ENCODE measurements around the gene MYO16. TPM values are rescaled to one million over a fixed set of nuclear protein-coding genes. Genes with fewer than 3 reads are reported as not detected.
"Not testable (repeated sequence)": the region's sequence is repeated elsewhere in the genome, so short reads cannot be mapped to it uniquely, and the experiment has no call there.

MYO16 gene
- total RNA-seq, 1 donor from 2014 or later: 0.23 TPM

DNA sequence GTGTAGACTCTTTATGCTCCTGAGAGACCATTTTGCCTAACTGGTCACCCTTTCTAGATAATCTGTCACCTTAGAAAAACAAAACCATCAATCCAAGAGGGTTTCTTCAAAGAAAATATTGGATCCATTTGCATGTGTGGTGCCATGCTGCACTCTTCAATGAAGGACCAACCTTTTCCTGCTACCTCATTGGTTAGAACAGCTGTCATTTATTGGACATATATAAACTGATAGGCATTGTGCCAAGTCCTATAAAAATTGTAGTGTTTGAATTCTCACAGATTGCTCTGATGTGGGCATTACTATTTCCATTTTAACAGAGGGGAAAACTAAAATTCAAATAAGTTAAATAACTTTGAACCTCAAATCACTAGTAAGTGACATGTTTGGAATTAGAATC is 333.2 kb downstream of the MYO16 start:
- DNase-seq (ENCODE audit: extremely low read depth, low read depth, low spot score): no peak

DNA sequence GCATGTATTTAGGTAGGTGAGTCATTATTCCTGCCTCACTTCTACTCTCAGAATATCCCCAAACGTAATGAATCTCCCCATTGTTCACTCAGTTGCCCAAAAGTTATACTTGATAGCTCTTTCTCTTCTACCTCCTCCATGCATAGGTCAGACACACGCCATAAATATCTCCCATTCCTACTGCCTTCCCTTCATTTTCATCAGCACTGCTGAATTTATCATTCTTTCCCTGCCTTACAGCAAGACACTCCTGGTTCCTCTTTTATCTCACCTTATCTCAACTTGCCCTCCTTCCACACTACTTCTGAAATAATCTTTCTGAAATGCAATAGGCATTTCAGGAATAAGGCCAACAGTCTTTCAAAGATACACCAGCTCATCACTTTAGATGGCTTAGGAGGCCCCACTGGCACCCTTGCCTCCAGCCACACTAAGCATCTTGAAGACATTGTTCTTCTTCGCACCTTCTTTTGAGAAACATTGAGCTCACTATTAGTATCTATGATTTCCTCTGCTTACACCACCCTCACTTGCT is 333.9 kb downstream of the MYO16 start:
- no peak for DNase-seq (ENCODE audit: extremely low read depth, low read depth, low spot score)

DNA sequence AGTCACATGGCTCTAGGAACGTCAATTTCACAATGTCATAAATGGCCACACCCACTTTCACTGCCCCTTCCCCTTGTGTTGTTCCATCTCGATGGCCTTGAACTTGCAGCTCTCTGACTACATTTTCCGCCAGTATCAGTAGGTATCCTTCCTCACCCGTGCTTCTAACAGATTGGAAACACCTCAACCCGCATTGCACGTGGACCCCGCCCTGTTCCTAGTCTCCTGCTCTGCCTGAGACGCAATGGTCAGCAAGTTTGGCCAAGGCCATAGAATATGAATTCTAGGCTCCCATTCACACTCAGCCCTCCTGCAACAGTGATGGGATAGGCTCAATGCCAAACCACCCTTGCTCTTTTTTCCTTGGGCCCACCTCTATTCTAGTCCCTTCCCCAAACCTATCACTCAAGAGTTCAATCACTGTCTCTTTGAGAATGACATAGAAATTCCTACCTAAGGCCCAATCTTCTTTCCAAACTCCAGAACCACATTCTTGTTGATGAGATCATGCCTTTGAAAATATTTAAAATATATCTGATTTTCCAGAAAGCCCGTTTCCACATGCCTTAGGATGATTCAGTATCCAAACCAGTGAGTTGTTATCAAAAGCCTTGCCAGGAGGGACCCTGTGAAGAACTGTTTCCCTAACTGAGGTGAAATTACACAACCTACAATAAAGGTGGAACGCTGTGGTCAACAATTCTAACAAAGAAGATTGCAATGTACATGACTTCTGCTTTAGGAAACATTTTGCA is 334.6 kb downstream of the MYO16 start:
- no peak for DNase-seq (ENCODE audit: extremely low read depth, low read depth, low spot score)

DNA sequence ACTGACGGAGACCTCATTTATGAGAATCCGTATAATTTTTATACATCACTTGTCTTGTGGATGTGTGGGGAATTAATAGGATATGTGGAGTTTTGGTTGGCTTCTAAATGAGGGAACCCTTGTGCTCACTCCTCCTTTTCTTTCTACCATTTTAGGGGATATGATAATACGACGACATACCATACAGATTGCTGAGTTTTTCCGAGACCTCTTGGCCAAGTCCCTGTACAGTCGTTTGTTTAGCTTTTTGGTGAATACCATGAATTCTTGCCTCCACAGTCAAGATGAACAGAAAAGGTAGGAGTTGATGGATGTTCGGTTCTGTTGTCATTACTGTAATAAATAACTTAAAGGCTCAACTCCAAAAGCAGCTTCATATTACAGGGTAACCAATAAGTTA is 335.2 kb downstream of the MYO16 start:
- no peak for DNase-seq (ENCODE audit: extremely low read depth, low read depth, low spot score)

DNA sequence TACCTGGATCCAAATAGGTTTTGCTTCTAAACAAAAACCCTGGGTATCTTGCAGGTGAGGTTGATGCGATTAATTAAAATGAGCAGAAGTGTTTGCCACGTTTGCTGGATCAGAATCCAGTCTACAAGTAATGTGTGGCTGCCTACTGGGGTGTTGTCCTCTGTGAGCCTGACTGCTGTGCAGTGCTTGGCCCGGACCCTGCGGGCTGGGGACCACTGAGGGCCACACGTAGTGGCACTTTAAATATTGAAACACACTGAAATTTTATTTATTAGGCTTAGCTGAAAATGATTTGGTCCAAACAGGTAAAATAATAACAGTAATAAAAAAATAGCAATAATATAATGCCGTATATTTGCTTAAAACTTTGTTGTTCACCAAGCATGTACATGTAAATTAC is 338.0 kb downstream of the MYO16 start:
- no peak for DNase-seq (ENCODE audit: extremely low read depth, low read depth, low spot score)

DNA sequence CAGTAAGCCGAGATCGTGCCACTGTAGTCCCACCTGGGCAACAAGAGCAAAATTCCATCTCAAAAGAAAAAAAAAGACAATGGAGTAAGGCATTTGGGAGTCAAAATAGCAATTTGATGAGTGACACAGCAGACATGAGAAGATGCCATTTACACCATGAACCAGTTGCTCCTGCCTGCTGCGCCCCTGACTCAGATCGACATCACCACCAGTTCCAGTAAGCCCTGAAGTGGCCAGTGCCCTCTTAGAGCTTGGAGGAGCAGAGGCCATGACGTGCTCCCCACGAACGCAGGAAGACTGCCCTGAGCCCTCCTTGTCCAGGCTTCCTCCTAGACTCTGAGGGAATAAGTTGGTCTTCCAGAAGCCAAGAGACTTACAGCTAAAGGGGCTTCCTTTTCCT is 339.2 kb downstream of the MYO16 start:
- DNase-seq (ENCODE audit: extremely low read depth, low read depth, low spot score): no peak

DNA sequence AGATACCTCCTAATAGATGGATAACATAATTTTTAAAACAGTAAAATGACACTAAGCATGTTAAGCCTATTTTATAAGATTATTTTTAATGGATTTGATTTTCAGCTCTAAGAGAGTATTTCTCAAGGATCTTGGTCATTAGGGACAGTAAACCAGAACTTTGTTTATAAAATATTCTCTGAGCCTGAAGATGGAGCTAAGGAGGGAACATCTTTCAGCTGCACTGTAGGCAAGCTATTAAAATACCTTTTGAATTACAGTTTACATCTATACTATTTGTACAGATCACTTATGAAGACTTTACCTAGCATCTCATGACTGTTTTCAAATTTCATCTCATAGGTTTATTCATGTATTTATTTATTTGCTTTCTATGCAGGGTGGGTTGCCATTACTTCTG is 345.3 kb downstream of the MYO16 start:
- DNase-seq (ENCODE audit: extremely low read depth, low read depth, low spot score): no peak

DNA sequence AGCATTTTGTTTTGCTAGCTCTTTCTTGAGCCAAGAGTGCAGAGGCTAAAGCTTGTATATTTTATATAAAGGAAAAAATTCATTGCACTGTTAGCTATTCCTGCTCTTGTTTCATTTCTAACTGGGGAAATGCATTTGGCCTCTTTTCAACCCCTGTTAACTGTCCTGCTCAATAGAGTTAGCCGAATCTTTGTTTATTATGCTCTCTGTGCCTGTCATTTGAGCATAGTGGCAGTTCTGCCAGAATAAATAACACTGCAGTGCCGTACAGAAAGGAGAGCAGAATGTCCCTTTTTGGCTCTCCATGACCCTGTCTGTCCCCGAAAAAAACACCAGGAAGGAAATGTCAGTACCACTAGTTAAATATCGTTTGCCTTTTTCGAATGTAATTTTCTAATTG is 350.8 kb downstream of the MYO16 start:
- no peak for DNase-seq (ENCODE audit: extremely low read depth, low read depth, low spot score)

DNA sequence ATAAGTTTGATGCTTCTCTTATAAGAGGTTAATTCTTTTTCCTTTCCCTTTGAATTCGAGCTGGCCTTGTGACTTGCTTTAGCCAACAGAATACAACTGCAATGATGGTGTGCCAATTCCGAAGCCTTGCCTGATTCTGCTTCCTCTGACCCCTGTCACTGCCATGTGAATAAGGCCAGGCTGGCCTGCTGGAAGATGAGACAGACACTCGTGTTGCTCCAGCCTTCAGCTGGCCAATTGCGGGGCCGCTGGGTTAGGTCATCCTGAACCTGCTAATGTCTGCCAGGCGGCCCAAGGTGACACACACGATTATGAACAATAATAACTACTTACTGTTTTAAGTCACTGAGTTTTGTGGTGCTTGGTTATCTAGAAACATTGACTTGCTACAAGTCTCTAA is 352.0 kb downstream of the MYO16 start:
- DNase-seq (ENCODE audit: extremely low read depth, low read depth, low spot score): no peak

DNA sequence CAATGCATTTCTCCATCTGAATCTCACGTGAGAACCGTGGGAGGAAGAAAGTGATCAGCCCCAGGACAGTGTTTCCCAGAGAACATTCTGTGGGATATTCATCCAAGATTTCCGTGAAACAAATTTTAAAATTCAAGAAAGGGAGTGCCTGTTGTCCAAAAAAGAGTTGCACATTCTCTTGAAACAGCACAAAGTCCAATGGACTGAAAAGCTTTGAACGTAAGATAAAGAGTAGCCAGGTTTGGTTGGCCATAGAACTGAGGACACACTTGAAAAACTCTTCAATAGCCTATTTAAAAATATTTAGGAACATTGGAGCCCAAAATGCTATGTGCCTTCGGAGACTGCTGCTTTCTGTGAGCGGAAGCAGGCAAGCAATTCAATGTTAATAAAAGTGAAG is 353.9 kb downstream of the MYO16 start:
- no peak for DNase-seq (ENCODE audit: extremely low read depth, low read depth, low spot score)

DNA sequence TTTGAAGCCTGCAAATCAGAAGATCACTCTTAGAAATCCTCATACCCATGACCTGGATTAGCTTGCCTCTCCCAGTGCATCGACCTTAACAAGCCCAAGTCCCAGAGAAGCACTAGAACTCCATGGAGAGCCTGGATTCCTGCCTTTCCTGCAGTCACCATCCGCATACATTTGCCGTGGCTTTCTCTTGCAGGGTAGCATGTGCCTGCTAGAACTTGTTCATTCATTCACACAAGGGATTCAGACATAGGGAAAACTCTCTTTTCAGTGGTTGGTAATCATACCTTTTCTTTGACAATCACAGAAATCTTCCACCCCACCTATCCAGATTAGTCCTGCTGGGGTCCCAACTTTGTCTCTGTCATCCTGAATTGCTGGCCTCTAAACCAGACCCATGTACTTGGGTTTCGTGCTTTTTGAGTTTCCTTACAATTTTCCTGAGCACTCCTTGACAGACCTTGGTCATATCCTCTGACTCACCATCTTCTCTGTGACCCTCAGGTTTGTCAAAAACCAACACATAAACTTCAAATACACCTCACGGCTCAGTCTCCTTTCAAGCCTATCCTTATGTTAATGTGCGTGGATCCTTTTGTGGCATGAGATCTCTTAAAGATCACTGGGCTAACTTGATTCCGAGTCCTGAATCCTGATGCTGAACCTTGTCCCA is 355.0 kb downstream of the MYO16 start:
- DNase-seq (ENCODE audit: extremely low read depth, low read depth, low spot score): no peak

DNA sequence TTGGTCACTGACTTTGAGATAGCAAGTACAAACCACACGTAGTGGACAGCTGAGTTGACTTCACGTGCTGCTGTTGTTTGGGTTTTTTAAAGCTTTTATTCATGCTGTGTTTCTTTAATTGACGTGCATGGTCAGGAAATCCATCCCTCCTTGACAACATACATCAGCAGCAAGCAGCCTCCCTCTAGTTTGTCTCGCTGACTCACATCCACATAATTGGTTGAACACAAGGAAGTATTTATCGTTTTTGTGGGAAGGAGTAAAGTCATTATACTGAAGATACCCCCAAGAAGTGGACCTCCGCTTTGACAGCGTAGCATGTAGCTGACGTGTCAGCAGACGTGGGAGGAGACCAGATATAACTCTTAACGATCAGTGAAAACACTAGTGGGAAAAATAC is 355.8 kb downstream of the MYO16 start:
- no peak for DNase-seq (ENCODE audit: extremely low read depth, low read depth, low spot score)

DNA sequence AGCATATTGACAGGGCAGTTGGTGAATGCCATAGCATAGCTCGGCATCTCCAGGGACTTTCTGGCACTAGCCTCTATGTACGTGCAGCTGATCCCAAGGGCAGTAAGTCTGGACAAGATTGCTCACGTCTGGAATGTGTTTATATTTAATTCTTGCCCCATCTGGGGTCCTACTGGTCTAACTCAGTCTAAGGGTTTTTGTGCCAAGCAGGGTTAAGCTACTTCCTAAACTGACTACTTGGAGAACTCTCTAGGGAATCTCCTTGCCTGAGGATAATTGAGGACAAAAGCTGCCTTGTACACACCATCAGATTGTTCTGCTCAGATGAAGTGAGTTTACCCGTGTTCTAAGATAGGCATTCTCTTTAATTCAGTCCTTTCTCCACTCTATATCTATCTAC is 358.1 kb downstream of the MYO16 start:
- no peak for DNase-seq (ENCODE audit: extremely low read depth, low read depth, low spot score)

DNA sequence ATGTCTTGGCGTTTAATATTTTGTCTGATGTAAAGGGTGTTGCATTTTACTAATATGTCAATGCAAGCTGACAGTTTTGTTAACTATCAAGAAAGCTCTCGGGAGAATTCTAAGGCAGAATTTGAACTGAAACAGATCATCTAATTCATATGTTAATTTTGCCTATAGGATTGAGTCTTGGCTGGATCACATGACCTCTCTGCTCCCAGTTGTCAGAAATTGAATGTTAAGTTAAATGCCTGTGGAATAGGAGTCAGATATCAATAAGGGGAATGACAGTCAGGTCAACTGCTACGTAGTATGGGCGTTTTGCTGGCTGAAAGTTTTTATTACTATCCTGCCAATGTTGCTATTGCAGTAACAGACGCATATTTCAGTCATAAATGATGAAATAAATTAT is 358.5 kb downstream of the MYO16 start:
- DNase-seq (ENCODE audit: extremely low read depth, low read depth, low spot score): no peak

DNA sequence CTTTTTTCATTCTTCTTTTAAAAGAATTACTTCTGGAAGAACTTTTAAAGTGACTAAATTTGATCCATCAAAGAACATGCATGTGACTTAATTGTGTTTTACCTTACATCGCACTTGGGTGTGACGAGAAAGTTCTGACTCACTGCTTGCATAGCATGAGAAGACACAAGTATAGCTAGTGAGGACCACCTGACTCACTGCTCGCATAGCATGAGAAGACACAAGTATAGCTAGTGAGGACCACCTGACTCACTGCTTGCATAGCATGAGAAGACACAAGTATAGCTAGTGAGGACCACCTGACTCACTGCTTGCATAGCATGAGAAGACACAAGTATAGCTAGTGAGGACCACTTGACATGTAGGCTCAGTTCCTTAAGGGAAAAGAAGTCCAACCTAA is 362.0 kb downstream of the MYO16 start:
- not testable (repeated sequence) for DNase-seq (ENCODE audit: extremely low read depth, low read depth, low spot score)

DNA sequence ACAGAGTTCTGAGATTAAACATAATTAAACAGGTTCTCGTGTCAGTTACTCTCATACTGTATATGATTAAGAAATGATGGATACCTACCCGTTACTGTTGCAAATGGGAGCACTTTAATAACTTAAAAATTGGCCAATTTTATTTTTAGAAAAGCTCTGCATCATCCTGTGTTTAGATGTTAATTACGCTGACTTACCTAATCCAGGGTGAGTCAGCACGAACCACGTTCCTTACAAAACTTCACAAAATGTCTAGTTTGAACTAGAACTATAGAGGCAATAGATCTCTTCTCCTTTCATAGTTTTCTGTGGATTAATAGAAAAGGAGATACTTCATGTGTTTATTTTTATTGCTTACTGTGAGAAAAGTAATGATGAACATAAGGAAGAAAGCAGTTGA is 363.9 kb downstream of the MYO16 start:
- DNase-seq (ENCODE audit: extremely low read depth, low read depth, low spot score): no peak

DNA sequence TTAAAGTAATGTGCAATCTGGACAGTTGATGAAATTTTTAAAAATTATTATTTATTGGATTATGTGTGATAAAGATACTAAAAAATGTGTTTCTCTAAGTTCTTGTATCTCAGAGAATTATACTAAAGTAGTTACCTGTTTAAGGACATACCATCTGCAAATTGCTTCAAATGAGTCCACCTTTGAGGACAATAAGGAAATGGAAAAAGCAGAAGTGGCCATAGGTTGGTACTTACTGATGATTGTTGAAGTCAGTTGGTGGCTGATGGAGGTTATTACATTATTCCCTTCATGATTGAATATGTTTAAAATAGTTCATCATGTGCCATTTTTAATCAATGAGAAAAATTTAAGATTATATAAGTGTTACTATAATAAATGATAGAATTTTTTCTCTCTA is 367.0 kb downstream of the MYO16 start:
- no peak for DNase-seq (ENCODE audit: extremely low read depth, low read depth, low spot score)

DNA sequence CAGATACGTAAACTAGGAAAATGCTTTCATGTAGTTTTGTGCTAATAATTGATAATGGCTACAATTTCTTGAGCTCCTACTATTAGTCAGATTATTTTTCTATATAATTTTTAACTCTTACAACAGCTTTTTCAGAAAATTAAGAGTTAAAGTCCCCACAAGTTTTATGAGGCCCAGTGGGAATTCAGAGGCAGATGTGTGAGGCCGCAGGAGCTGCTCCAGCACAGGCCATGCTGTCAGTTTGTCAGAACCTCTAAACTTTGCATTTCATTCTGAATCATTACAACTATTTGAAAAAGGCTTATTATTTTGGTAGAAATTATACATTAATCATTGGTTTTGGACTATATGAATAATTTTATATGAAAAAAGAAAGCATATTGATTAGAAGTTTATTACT is 370.8 kb downstream of the MYO16 start:
- DNase-seq (ENCODE audit: extremely low read depth, low read depth, low spot score): no peak

DNA sequence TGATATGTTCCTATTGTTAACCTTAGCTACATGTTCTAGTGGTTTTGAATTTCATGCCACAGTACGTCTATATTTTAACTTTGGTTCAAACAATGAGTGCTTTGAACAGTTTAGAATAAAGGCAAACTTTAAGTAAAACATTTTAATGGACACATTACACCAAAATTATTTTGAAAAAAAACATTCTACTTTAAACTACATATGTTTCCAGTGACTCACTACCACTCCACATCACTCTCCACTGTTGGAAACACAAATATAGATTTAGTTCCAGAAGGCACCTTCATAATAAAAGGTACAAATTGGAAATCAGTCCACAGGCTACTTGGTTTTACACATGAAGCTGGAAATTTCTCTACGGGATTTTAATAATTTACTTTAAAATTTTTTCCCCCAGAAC is 373.5 kb downstream of the MYO16 start:
- DNase-seq (ENCODE audit: extremely low read depth, low read depth, low spot score): no peak

DNA sequence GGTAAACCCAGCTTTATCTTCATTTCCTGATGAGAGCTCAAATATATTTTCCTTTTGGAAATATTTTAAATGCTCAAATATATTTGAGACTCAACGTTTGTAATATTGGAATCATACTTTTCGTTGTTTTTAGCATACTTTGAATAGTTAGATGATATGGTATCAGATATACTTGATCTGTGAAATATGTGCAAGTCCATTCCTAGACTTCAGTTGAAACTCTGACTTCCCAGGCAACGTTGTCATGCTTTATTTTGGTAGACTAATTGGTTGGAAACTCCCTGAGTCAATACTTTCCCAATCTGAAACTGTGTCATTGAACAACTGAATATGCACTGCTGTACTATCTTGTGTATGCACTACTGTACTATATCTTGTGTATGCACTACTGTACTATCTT is 378.5 kb downstream of the MYO16 start:
- no peak for DNase-seq (ENCODE audit: extremely low read depth, low read depth, low spot score)

DNA sequence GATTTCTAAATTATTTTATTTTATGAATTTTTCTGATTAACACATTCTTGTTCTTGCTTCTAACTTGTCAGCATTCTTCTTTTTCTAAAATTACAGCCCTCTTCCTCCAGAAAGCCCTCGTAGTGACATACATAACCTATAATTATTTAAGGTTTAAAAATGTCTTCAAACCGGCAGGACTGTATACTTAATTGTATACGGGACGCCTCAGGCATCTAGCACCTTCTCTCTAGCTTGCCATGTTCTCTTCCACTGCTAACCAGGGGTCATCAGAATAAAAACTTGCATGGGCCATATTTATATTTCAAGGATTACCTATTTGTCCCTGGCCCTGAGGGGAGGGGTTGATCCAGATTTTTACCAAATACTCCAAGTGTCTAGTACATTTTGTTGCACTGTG is 380.3 kb downstream of the MYO16 start:
- DNase-seq (ENCODE audit: extremely low read depth, low read depth, low spot score): no peak

DNA sequence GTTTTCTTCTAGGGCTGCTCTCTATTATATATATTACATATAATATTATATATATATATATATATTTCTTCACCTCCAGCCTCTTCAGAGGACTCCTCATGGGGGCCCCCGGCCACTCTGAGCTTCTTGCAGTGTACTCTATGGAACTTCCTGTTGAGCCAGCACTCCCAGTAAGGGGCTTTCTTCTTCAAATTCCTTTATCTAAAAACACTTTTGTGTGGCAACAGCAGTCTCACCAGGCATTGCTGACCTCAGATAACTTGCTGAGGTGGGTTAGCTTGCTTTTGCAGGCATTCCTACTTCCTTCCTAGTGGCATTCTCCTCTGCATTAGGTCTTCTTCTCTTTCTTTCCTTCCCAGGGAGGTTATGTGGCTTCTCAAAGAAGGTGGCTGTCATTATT is 381.5 kb downstream of the MYO16 start:
- DNase-seq (ENCODE audit: extremely low read depth, low read depth, low spot score): no peak

Data from glomerular endothelial cell (primary cell).